GM21737 (cell line): Measurements from ENCODE around the gene PLXNA1.

Experiments used
- ATAC-seq: cut with Tn5 transposase; IDR thresholded peaks from one replicate; pipeline ENCODE4 v1.9.1; 2021; ENCODE audit warnings: mild to moderate bottlenecking, moderate library complexity; ENCODE audit not compliant: unreplicated experiment

The PLXNA1 gene

DNA sequence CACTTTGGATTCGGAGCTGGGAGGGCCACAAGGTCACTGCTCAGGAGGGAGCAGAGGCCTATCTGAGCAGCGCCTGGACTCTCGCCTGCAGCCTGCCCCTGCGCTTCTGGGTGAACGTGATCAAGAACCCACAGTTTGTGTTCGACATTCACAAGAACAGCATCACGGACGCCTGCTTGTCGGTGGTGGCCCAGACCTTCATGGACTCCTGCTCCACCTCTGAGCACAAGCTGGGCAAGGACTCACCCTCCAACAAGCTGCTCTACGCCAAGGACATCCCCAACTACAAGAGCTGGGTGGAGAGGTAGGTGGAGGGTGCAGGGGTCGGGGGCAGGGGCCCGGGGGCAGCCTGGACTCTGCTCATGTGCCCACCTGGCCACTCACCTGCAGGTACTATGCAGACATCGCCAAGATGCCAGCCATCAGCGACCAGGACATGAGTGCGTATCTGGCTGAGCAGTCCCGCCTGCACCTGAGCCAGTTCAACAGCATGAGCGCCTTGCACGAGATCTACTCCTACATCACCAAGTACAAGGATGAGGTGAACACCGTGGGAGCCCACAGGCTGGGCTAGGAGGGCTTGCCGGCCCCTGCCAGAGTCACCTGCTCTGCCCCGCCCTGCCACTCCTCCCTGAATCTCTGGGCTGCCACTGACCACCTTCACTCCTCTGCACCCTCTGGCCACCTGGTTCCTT is 49.5 kb downstream of the PLXNA1 start:
- no peak for ATAC-seq
